GM13977 (cell line): ENCODE data around the gene CALY.

Source experiments
- DNase-seq: peaks from one replicate; pipeline ENCODE4 v3.0.0; 2012; ENCODE audit warnings: low spot score
- in situ Hi-C: fragments of 300-500 bp; cut with MboI; formaldehyde crosslinking; loops from one replicate; pipeline ENCODE4 v1.12.0; 2022; ENCODE audit warnings: low sequenced_read_pairs, low pct_unique_long_range_greater_than_20kb, mixed read lengths, inconsistent platforms; ENCODE audit not compliant: unreplicated experiment
- TF ChIP-seq, protein P1 (sequence below): IDR thresholded peaks from 2 replicates; pipeline ENCODE4 v1.5.1; 2012; ENCODE audit warnings: mild to moderate bottlenecking, control low read depth; ENCODE audit not compliant: insufficient read depth; ENCODE audit errors: extremely low read depth, missing control alignments

The CALY gene, protein sequence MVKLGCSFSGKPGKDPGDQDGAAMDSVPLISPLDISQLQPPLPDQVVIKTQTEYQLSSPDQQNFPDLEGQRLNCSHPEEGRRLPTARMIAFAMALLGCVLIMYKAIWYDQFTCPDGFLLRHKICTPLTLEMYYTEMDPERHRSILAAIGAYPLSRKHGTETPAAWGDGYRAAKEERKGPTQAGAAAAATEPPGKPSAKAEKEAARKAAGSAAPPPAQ

DNA sequence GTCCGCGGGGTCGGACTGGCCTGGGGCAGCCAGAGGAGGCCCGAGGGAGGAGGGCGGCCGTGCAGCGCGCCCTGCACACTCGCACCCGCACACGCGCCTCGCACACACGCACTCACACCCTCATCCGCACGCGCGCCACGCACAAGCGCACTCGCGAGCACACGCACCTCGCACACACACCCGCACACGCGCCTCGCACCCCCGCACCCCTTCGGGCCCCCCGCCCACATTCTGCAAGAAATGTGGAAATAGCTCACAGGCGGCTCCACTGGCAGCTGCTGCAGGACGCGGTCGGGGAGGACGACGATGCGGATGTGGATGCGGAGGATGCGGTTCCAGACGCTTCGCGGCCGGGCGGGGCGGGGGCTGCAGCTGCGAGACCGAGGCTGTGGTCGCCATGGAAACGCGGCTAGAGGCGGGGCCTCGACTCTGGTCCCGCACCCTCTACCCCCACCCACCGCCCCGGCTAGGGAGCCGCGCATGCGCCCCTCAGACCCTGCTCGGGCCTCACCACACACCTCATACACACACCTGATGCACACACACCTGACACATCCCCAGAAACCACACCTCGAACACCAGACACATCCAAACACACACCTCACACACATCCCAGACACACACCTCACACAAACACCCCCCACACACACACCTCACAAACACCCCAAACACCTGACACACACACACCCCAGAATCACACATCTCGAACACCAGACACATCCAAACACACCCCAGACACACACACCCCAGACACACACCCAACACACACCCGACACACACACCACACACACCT lies at the start of gene CALY:
CALY (minus strand) TSS at position 320 of the 793 bp plus-strand sequence. CDS start 7,907 bp downstream, outside the sequence.
- TF ChIP-seq, protein P1, sequence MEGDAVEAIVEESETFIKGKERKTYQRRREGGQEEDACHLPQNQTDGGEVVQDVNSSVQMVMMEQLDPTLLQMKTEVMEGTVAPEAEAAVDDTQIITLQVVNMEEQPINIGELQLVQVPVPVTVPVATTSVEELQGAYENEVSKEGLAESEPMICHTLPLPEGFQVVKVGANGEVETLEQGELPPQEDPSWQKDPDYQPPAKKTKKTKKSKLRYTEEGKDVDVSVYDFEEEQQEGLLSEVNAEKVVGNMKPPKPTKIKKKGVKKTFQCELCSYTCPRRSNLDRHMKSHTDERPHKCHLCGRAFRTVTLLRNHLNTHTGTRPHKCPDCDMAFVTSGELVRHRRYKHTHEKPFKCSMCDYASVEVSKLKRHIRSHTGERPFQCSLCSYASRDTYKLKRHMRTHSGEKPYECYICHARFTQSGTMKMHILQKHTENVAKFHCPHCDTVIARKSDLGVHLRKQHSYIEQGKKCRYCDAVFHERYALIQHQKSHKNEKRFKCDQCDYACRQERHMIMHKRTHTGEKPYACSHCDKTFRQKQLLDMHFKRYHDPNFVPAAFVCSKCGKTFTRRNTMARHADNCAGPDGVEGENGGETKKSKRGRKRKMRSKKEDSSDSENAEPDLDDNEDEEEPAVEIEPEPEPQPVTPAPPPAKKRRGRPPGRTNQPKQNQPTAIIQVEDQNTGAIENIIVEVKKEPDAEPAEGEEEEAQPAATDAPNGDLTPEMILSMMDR = no peak
- peak; percentile 78 for DNase-seq
- in situ Hi-C loops = no loop called here

DNA sequence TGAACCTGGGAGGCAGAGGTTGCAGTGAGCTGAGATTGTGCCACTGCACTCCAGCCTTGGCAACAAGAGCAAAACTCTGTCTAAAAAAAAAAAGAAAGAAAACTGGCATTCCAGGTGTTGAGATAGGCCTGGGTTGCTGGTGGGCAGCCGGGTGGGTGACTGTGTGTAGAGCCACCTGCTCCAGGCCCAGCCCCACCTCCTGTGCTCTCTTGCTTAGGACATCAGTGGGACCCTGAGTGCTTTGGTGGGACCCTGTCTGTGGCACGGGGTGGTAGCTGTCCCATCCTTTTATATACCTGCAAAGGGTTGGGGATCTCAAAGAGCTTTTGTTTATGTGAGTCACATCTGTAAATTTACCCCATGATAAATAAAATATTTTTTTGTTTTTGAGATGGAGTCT lies 48.5 kb upstream of the CALY start:
- TF ChIP-seq, protein P1 = no peak
- in situ Hi-C loops = no loop called here
- DNase-seq = no peak

DNA sequence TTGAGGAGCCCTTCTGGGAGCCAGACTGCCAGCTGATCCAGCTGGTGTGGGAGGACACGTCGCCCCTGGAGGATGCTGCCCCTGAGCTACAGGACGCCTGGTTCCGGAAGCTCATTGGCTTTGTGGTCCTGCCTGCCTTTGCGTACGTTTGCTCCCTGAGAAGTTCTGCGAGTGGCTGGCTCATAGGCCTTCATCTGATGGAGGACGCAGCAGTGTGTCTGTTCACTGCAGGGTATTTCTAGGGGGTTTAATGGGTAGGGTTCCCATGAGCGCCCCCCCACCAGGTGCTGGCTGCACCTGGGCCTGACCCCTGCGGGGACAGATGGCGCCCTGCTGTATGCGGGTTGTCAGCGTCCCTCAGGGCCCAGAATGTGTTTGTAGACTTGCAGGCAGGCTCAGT lies 47.4 kb upstream of the CALY start:
- TF ChIP-seq, protein P1 = no peak
- in situ Hi-C loops = no loop called here
- DNase-seq = no peak

DNA sequence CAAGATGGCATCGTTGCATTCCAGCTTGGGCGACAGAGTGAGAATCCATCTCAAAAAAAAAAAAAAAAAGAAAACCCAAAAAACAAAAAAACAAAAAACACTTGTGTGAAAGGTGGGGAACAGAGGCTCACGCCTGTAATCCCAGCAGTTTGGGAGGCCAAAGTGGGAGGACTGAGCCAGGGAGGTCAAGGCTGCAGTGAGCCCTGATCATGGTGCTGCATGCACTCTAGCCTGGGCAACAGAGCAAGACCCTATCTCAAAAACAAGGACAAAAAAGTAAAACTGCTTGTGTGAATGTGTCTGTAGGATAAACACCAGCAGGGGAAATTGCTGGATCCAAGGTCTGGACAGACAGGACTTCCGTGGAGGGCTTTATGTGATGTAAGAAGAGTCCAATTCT lies 46.9 kb upstream of the CALY start:
- in situ Hi-C loops = no loop called here
- no peak for DNase-seq
- TF ChIP-seq, protein P1 = no peak

DNA sequence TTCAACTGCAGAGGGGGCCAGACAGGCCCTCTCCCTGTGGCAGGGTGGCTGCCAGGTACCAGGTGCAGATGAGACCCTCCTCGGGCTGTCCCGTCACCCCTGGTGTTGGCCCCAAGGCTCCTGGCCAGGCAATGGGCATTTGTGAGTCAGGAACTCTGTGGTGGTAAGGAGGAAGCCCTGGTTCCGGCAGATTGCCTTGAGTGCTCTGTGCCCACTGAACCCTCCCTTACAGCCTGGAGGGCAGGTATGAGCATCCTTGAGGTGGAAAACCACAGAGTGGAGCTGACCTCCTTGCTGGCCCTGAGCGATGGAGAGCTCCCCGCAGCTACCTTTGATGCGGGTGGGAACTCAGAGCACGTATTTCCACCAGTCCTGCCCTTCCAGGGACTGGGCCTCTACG lies 44.3 kb upstream of the CALY start:
- DNase-seq = no peak
- in situ Hi-C loops = no loop called here
- TF ChIP-seq, protein P1 = no peak

DNA sequence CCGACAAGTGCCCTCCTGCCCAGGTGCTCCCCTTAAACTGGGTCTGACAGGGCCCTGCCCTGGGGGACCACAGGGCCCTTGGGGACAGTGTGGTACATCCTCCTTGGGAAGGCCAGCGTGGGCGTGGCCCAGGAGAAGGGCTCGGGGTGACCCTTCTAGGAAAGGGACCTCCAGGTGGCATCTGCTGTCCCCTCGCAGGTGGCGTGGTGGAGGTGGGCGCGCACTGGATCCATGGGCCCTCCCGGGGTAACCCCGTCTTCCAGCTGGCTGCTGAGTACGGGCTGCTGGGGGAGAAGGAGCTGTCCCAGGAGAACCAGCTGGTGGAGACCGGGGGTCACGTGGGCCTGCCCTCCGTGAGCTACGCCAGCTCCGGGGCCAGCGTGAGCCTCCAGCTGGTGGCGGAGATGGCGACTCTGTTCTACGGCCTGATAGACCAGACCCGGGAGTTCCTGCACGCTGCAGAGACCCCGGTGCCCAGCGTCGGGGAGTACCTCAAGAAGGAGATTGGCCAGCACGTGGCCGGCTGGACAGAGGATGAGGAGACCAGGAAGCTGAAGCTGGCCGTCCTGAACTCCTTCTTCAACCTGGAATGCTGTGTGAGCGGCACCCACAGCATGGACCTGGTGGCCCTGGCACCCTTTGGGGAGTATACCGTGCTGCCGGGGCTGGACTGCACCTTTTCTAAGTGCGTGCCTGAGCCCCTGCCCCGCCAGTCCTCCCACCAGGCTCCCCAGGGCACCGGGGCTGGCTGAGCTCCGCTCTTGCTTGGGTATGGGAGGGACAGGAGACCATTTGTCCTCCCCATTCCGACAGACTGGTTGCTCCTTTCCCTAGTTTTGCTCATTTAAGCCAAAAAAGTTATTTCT lies 43.3 kb upstream of the CALY start:
- TF ChIP-seq, protein P1 = no peak
- in situ Hi-C loops = no loop called here
- DNase-seq = no peak
